HG03095 (cell line): Measurements from ENCODE around the gene CTPS2.
"Not testable (repeated sequence)": the region's sequence is repeated elsewhere in the genome, so short reads cannot be mapped to it uniquely, and the experiment has no call there.

ENCODE experiments used
- ATAC-seq: cut with Tn5 transposase; IDR thresholded peaks from one replicate; pipeline ENCODE4 v1.9.1; 2021; ENCODE audit warnings: moderate library complexity; ENCODE audit not compliant: unreplicated experiment

The CTPS2 gene

GRCh38 chrX:16659321-16659720, 53.1 kb downstream of the CTPS2 start:
- ATAC-seq = no peak

DNA sequence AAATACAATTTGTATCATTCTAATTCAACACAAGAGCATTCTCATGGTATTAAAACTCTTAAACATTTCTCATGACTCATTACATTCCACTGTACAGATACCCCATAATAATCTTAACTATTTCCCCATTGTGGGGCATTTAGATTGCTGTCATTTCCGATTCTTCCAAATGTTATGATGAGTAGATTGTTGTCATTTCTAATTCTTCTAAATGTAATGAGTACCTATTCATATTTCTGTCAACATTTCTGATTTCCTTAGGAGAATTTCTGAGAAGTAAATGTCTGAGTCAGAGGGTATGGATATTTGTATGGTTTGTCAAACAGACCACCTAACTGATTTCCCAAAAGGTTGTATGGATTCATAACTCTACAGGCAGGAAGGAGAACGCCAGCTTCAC, 54.2 kb downstream of the CTPS2 start:
- no peak for ATAC-seq

DNA sequence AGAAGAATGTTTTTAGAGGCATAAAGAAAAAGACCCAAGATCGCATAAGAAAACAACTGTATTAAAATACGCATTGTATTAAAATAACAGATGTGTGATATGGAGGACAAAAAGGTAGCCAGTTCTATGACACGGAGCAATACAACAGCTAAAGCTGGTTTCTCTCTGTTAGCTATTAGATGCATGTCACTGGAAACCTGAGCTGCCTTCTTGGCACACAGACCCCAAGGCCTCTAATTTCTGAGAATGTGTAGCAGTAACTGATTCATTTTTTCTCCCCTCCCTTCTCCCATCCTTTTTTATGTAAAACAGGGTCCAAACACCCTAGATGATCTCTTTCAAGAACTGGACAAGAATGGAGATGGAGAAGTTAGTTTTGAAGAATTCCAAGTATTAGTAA, 58.4 kb downstream of the CTPS2 start:
- no peak for ATAC-seq

- no peak for ATAC-seq
Observed at GRCh38 chrX:16653424-16653823, 59.0 kb downstream of the CTPS2 start.

- ATAC-seq = no peak
Observed at GRCh38 chrX:16651391-16652024, 61.0 kb downstream of the CTPS2 start.

DNA sequence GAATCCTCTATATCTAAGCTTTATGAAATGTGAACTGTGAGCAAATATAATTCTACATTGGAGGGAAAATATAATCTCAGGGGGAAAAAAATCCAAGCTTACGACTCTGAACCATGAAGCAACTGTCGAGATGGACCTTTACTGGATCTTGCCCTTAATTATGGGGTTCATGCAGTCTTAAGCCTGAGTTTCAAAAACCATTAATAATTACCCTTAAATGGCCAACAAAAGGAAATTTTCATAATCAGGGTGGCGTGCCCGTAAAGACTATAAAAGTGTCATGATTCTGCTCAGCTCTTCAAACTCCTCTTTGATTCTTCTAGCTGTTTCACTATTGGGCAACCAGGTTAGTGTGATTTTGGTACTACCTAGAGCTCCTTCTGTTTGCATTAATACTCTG, 62.6 kb downstream of the CTPS2 start, which contains the start of gene S100G:
TSS of gene S100G (plus strand) at position 301 of the 400 bp plus-strand sequence. CDS start 849 bp downstream, outside the sequence.
- ATAC-seq = no peak

DNA sequence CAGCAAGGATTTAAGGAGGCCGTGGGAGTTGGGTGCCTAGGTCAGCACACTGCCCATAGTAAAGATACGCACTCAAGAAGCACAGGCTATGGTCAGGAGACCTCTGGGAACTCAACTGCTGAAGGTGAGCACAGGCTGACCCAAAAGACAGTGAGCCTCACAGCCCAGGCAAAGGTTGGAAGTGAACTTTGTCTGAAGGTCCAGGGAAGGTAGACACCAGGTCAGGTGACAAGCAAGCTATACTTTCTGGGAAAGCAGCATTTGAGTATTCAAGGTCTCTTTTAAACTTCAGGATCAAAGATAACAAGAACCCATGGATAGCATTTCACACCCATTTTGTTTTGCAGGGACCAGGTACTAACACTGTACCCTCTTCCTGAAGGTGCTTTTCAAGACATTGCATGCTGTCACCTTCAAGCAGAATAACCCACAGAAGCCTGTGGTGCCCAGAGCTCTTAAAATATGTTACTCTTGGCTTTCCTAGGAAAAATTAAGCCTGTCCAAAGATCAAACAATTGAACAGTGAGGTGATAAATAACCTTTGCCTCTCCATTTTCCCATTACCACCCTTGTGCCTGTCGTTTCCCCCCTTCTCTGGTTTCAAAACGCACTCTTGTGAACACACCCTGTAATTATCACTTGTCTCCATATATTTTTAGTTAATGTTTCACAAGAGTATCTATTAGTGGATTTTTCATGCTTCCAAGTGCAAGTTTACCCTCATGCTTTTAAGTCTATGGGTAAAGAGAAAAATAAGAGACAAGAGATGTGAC, 65.9 kb downstream of the CTPS2 start:
- ATAC-seq = no peak

GRCh38 chrX:16643176-16643575, 69.3 kb downstream of the CTPS2 start:
- no peak for ATAC-seq

- no peak for ATAC-seq
Observed at GRCh38 chrX:16640823-16641222, 71.6 kb downstream of the CTPS2 start.

DNA sequence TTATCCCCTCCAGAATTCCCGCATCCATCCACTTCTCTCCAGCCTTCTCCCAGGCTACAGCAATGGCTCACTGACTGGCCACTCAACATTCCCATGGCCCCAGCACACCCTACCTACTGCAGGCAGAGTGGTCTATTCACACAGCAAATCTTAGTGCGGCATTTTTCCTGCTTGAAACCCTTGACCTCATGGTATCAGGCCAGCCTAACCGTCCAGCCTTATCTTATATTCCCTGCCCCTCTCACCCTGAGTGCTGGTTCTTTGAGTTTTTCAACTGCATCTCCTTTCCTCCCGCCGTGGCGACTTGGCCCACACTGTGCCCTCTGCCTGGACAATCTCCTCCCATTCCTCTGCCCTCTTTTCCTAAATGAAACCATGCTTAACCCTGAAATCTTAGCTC, 72.5 kb downstream of the CTPS2 start:
- no peak for ATAC-seq

- no peak for ATAC-seq
Observed at GRCh38 chrX:16638533-16638932, 73.9 kb downstream of the CTPS2 start.

DNA sequence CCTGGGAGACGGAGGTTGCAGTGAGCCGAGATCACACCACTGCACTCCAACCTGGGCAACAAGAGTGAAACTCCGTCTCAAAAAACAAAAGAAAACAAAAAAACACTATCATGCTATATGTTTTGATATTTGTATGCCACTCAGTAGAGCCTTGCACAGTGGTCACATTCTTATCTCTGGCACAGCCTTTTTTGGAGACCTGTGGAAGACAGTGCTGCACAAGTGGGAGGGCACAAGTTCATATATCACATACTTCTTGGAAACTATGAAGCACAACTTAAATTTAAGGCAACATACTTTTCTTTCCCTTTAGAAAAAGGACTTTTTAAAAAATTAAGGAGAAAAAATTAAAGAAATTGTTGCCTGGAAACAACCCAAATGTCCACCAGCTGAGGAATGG, 76.9 kb downstream of the CTPS2 start:
- ATAC-seq = no peak

DNA sequence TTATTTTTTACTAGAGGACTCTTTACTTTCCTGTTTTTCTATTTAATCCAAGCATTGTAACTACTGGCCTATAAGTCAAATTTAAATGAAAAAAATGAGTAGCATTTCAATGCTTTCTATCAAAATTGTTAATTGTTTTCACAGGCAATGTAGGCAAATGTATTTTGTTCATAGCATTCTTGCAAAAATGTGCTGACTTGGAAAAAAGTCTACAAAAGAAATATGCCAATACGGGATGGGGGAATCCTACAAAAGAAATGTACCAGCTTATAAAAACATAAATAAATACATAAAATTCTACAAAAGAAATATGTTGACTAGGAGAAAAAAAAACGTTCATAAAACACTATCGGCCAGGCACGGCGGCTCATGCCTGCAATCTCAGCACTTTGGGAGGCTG, 77.4 kb downstream of the CTPS2 start:
- no peak for ATAC-seq

- ATAC-seq = no peak
Observed at GRCh38 chrX:16633754-16634153, 78.7 kb downstream of the CTPS2 start.

DNA sequence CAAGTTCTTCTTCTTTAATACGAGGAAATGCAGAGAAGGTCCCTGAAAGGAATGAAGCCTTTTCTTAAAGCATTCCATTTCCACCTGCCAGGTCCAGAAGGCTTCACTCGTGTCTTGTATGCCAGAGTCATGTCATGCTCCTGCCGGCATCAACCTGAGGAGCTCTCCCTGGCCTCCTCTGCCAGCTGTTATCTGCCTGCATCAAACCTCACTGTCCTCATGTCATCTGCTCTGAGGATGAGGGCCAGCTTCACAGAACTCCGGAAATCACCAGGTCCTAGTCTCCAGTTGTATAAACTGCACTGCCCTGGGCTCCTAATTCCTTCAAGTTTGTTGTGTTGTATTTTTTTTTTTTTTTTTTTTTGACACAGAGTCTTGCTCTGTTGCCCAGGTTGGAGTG, 82.6 kb downstream of the CTPS2 start:
- ATAC-seq = no peak

GRCh38 chrX:16628946-16629595, 83.4 kb downstream of the CTPS2 start:
- ATAC-seq = no peak

GRCh38 chrX:16628511-16628910, 84.0 kb downstream of the CTPS2 start:
- ATAC-seq = not testable (repeated sequence)

- no peak for ATAC-seq
Observed at GRCh38 chrX:16619024-16619423, 93.4 kb downstream of the CTPS2 start.

DNA sequence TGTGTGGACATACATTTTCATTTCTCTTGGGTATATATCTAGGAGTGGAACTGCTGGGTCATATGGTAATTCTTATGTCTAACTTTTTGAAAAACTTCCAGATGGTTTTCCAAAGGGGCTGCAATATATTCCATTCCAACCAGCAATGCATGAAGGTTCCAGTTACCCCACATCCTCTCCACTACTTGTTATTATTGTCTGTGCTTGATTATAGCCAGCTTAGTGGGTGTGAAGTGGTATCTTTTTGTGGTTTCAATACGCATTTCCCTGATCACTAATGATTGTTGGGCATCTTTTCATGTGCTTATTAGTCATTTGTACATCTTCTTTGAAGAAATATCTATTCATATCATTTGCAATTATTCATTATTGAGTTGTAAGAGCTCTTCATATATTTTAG, 94.0 kb downstream of the CTPS2 start:
- ATAC-seq = no peak

- no peak for ATAC-seq
Observed at GRCh38 chrX:16617382-16617781, 95.1 kb downstream of the CTPS2 start.

- ATAC-seq = no peak
Observed at GRCh38 chrX:16612257-16612897, 100.1 kb downstream of the CTPS2 start.

DNA sequence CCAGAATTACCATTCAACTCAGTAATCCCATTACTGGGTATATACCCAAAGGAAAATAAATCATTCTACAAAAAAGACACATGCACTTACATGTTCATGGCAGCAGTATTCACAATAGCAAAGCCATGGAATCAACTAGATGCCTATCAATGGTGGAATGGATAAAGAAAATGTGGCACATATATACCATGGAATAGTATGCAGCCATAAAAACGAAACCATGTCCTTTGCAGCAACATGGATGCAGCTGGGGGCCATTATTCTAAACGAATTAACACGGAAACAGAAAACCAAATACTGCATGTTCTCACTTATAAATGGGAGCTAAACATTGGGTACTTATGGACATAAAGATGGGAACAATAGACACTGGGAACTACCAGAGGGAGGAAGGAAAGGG, 101.8 kb downstream of the CTPS2 start:
- not testable (repeated sequence) for ATAC-seq
